Panc1 (cell line): Measurements from ENCODE around the gene TFAP2A. TPM values are rescaled to one million over a fixed set of nuclear protein-coding genes. Genes with fewer than 3 reads are reported as not detected.
A peak's percentile ranks its signal among the peaks of the same experiment; 100 is the strongest.

ENCODE experiments used
- ATAC-seq: fragments of 200-7000 bp; cut with Tn5 transposase; 2 replicates; pipeline ENCODE4 v1.9.1; 2020; ENCODE audit warnings: mild to moderate bottlenecking, moderate library complexity
- BruUV-seq: library from RNA; stranded (reverse); fragments of 400-500 nt; replicated peaks from 2 replicates; lab custom pipeline; 2021; lab: Mats Ljungman, UMichigan
- CTCF ChIA-PET: fragments of 300-600 bp; sonication (Branson Sonifier 250); formaldehyde crosslinking; loops from one replicate; lab custom pipeline; 2022; ENCODE audit warnings: antibody characterized with exemption; lab: Charles Lee
- POLR2A ChIA-PET: fragments of 300-600 bp; sonication (Branson Sonifier 250); formaldehyde crosslinking; loops from one replicate; lab custom pipeline; 2022; ENCODE audit warnings: antibody characterized with exemption; lab: Charles Lee
- DNase-seq: peaks from one replicate; pipeline ENCODE4 v3.0.0-alpha.2; 2010; ENCODE audit warnings: low read depth, low spot score
- H3K27ac ChIP-seq: 2 replicates; pipeline ENCODE4 v1.5.1; 2011; ENCODE audit warnings: mild to moderate bottlenecking, low read length, inconsistent platforms
- H3K27me3 ChIP-seq: fragments of 200-500 bp; sonication (Bioruptor generic); 2 replicates; pipeline ENCODE4 v1.6.0; 2014; ENCODE audit warnings: low read length, inconsistent platforms; ENCODE audit not compliant: control insufficient read depth, insufficient read depth
- H3K36me3 ChIP-seq: fragments of 200-500 bp; sonication (Bioruptor generic); 2 replicates; pipeline ENCODE4 v1.5.1; 2014; ENCODE audit warnings: inconsistent platforms, mild to moderate bottlenecking, low read length, moderate library complexity; ENCODE audit not compliant: control insufficient read depth, insufficient read depth
- H3K4me1 ChIP-seq: 2 replicates; pipeline ENCODE4 v1.5.1; 2011; ENCODE audit warnings: inconsistent platforms, mild to moderate bottlenecking, low read length, moderate library complexity; ENCODE audit not compliant: control insufficient read depth, insufficient read depth
- H3K4me3 ChIP-seq, 2 experiments: 2 replicates each; pipeline ENCODE4 v1.5.1; 2011 to 2012; ENCODE audit warnings: low read depth in 2 of 2, low read length in 2 of 2, mild to moderate bottlenecking in 2 of 2, inconsistent platforms in 1 of 2, moderate library complexity in 1 of 2
- H3K9me3 ChIP-seq: fragments of 200-500 bp; sonication (Bioruptor generic); 2 replicates; pipeline ENCODE4 v1.5.1; 2014; ENCODE audit warnings: low read depth, mild to moderate bottlenecking, inconsistent platforms, low read length, moderate library complexity; ENCODE audit not compliant: control insufficient read depth, insufficient read depth
- POLR2AphosphoS5 ChIP-seq: IDR thresholded peaks from 2 replicates; pipeline ENCODE4 v1.6.1; 2012; ENCODE audit warnings: mild to moderate bottlenecking, low read depth, low read length, moderate library complexity
- SIN3A ChIP-seq: IDR thresholded peaks from 2 replicates; pipeline ENCODE4 v1.6.1; 2012; ENCODE audit warnings: low read depth, mild to moderate bottlenecking, low read length, moderate library complexity, borderline replicate concordance; ENCODE audit not compliant: insufficient read depth
- TCF7L2 ChIP-seq: IDR thresholded peaks from 2 replicates; pipeline ENCODE4 v1.6.1; 2011; ENCODE audit warnings: mild to moderate bottlenecking, low read depth, low read length, inconsistent platforms
- in situ Hi-C: cut with HindIII; loops from 2 replicates; pipeline ENCODE4 v1.10.0; 2016; ENCODE audit warnings: low sequenced_read_pairs, low pct_unique_long_range_greater_than_20kb
- intact Hi-C: fragments of 100-400 bp; cut with micrococcal nuclease; formaldehyde crosslinking; loops from one replicate; pipeline ENCODE4 v1.10.0; 2022; ENCODE audit not compliant: unreplicated experiment
- total RNA-seq: library from RNA; stranded (reverse); gene quantifications from one replicate; pipeline ENCODE4 v1.2.1, GENCODE V29; 2021; ENCODE audit not compliant: unreplicated experiment
- TF ChIP-seq, protein P1 (sequence below): fragments of 450-650 bp; IDR thresholded peaks from 2 replicates; pipeline ENCODE4 v1.5.1; 2017; ENCODE audit warnings: mild to moderate bottlenecking
- TF ChIP-seq, protein P2 (sequence below), 2 experiments: IDR thresholded peaks; 2 replicates each; pipeline ENCODE4 v1.6.1; 2011 to 2012; ENCODE audit warnings: low read depth in 2 of 2, control low read depth in 1 of 2, low read length in 1 of 2, mild to moderate bottlenecking in 1 of 2, moderate library complexity in 1 of 2; ENCODE audit not compliant: insufficient read depth in 1 of 2

The TFAP2A gene
- total RNA-seq, 1 experiment from 2014 or later: 83.9 TPM

DNA sequence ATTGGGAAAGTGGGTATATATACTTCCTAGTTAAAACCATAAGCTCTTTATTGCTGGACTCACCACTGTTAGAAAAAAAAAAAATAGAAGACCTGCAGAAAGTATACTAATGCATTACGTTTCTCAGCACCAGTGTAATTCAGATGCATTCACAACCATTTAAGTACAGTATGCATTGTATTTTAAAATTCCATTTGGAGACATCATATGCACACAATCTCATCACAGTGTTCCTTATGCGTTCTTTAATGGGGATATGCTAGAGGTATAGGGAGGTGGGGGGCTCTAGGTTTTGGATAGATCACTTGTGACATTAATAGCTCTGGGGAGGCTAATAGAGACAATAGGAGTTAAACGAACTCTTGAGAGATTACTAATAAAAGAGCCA lies 9.4 kb downstream of the TFAP2A start:
- BruUV-seq: no TSS peak
- in situ Hi-C loops: no loop called here
- DNase-seq (no peak), ATAC-seq (no peak)
- H3K27me3 ChIP-seq: no peaks in the 10 kb centered on the region
- intact Hi-C loops: no loop called here
- CTCF ChIA-PET: interaction anchor here (0.6 to 1.6 kb wide), 6 partner anchors 9 to 175 kb away, joined by 3 to 7 read pairs (median 4); partner anchors contain the start of gene TFAP2A
- no peaks in the 10 kb centered on the region for H3K9me3 ChIP-seq
- peak overlapping the region; percentile 98 for H3K27ac ChIP-seq
- TF ChIP-seq POLR2AphosphoS5: no peak
- TF ChIP-seq, protein P1, sequence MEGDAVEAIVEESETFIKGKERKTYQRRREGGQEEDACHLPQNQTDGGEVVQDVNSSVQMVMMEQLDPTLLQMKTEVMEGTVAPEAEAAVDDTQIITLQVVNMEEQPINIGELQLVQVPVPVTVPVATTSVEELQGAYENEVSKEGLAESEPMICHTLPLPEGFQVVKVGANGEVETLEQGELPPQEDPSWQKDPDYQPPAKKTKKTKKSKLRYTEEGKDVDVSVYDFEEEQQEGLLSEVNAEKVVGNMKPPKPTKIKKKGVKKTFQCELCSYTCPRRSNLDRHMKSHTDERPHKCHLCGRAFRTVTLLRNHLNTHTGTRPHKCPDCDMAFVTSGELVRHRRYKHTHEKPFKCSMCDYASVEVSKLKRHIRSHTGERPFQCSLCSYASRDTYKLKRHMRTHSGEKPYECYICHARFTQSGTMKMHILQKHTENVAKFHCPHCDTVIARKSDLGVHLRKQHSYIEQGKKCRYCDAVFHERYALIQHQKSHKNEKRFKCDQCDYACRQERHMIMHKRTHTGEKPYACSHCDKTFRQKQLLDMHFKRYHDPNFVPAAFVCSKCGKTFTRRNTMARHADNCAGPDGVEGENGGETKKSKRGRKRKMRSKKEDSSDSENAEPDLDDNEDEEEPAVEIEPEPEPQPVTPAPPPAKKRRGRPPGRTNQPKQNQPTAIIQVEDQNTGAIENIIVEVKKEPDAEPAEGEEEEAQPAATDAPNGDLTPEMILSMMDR: no peak
- TF ChIP-seq SIN3A: no peak
- TF ChIP-seq TCF7L2: no peak
- TF ChIP-seq, protein P2, sequence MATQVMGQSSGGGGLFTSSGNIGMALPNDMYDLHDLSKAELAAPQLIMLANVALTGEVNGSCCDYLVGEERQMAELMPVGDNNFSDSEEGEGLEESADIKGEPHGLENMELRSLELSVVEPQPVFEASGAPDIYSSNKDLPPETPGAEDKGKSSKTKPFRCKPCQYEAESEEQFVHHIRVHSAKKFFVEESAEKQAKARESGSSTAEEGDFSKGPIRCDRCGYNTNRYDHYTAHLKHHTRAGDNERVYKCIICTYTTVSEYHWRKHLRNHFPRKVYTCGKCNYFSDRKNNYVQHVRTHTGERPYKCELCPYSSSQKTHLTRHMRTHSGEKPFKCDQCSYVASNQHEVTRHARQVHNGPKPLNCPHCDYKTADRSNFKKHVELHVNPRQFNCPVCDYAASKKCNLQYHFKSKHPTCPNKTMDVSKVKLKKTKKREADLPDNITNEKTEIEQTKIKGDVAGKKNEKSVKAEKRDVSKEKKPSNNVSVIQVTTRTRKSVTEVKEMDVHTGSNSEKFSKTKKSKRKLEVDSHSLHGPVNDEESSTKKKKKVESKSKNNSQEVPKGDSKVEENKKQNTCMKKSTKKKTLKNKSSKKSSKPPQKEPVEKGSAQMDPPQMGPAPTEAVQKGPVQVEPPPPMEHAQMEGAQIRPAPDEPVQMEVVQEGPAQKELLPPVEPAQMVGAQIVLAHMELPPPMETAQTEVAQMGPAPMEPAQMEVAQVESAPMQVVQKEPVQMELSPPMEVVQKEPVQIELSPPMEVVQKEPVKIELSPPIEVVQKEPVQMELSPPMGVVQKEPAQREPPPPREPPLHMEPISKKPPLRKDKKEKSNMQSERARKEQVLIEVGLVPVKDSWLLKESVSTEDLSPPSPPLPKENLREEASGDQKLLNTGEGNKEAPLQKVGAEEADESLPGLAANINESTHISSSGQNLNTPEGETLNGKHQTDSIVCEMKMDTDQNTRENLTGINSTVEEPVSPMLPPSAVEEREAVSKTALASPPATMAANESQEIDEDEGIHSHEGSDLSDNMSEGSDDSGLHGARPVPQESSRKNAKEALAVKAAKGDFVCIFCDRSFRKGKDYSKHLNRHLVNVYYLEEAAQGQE (IDR thresholded peaks at IDR 0.05; ENCODE audit: insufficient read depth in 1 of 2, low read depth in 2 of 2, low read length in 1 of 2): no peak
- peaks cover 61% of the 10 kb centered on the region for H3K36me3 ChIP-seq
- POLR2A ChIA-PET: interaction anchor here (0.6 to 1.3 kb wide), 2 partner anchors 9 to 10 kb away, joined by 3 to 5 read pairs; partner anchors contain the start of gene TFAP2A
- peak overlapping the region; percentile 62 to 96; a peak in 3 of 4 replicates for H3K4me3 ChIP-seq
- H3K4me1 ChIP-seq: peaks cover 76% of the 10 kb centered on the region

DNA sequence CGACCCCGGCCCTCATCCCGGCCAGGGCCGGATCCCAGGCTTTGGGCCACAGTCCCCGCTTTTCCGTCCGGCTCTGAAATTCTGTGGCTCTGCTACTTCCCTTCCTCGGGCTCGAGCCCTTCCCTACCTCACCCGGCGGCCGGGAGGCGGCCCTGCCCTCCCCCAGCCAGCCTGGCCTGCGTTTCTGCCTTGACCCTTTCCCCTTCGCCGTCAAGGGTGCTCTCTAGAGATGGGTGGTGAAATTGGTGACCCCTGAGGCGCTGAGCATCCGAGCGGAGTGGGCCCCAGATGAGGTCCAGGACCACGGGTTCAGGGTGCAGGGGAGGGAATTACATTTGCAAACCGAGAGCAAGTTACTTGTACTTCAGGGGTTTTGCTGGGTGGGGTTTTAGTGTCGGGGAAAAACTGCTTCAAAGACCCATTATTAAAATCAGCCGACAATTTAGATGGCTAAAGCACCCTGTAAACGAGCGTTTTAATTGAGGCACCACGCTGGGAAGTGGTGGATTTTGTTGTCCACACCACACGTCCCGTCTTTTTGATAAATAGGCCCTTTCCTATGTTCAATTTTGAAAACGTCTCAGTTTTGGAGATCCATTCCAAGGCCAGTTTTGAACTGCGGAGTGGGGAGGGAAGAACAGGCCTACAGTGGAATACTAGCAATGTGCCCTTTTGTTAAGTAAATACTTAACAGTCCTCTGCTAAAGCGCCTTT lies 9.9 kb downstream of the TFAP2A start:
- Histone ChIP-seq H3K27me3 (no peaks in the 10 kb centered on the region), H3K27ac (peak overlapping the region; percentile 98), H3K9me3 (no peaks in the 10 kb centered on the region), H3K4me3 (peak overlapping the region; percentile 62 to 96), H3K4me1 (peaks cover 81% of the 10 kb centered on the region), H3K36me3 (peaks cover 66% of the 10 kb centered on the region)
- intact Hi-C loops (loop anchor here (5.0 kb wide), 1 partner anchor 373 kb away; no protein-coding TSS in a partner anchor), in situ Hi-C loops (no loop called here)
- DNase-seq (no peak), ATAC-seq (peak; percentile 52)
- ChIA-PET CTCF (interaction anchor here (0.6 to 1.6 kb wide), 6 partner anchors 9 to 175 kb away, joined by 3 to 7 read pairs (median 4); partner anchors contain the start of gene TFAP2A), POLR2A (interaction anchor here (0.6 to 1.3 kb wide), 2 partner anchors 8 to 10 kb away, joined by 3 to 5 read pairs; partner anchors contain the start of gene TFAP2A)
- BruUV-seq: TSS peak; percentile 98
- TF ChIP-seq, protein P1: no peak
- TF ChIP-seq TCF7L2 (no peak; the same call in 1 of the 2 replicates), POLR2AphosphoS5 (no peak), SIN3A (no peak)
- TF ChIP-seq, protein P2 (IDR thresholded peaks at IDR 0.05; ENCODE audit: insufficient read depth in 1 of 2, low read depth in 2 of 2, low read length in 1 of 2): no peak
